Stimulated activated CD4-positive, alpha-beta T cell treated with anti-CD3 and anti-CD28 coated beads, Interleukin-4, amount 100 ng/mL, for 24 hours (primary cell): ENCODE data around the gene PREX1.
"Not testable (repeated sequence)": the region's sequence is repeated elsewhere in the genome, so short reads cannot be mapped to it uniquely, and the experiment has no call there.

Experiments
- DNase-seq: peaks from one replicate; pipeline ENCODE4 v3.0.0-alpha.2; 2020

Gene PREX1

DNA sequence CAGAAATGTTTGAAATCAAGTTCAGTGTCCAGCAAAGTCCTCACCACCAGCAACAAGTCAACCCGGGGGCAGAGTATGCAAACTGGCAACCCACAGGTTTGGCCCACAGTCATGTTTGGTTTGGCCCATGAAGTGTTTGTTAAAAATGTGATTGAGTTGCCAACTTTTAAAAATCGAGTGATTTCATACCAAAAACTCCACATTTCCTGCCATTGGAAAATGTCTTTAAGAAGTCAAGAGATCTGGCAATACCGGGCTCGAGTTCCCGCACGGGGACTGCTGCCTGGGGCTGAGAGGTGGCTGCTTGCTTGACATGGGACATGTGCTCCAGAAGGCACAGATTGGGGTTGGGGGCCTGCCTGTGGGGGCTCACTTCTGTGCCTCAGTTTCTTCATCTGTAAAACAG lies 36.1 kb downstream of the PREX1 start:
- no peak for DNase-seq

DNA sequence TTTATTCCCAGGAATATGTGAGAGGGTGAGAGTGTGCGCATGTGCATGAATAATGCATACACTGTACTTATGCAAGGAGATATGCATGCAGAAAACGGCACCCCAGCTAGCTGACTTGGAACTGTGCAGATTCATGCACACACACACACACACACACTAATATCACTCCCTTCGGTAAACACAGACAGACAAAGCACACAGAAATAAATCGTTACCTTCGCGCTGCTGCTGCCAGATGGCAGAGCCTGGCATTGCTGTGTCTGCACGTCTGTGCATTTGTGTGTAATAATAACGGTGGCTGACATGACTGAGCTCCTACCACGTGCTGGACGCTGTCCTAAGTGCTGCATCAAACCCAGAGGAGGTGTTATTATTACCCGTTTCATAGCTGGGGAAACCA lies 36.8 kb downstream of the PREX1 start:
- DNase-seq = no peak

DNA sequence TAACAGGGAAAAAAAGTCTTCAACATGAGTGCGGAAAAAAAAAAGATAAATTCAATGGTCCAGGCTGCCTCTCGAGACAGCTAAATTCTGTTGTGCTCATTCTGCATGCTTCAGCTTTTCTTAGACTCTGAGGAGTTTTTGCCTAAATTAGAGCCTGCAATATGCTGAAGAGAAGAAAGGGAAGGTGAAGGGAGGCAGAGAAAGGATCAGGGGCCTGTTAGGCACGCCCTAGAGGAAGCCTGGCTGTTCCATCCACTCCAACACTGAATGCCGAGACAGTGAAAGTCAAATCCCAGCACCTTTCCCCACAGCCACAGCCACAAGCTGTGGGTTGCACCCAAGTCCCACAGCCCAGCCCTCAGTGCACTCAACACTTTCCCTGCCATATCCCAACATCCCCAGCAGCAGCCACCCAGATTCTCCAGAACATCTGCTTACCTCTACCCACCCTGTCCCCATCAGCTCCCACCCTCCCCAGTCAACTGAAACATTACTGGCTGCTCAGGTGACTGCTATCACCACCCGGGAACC lies 37.3 kb downstream of the PREX1 start:
- DNase-seq = no peak

DNA sequence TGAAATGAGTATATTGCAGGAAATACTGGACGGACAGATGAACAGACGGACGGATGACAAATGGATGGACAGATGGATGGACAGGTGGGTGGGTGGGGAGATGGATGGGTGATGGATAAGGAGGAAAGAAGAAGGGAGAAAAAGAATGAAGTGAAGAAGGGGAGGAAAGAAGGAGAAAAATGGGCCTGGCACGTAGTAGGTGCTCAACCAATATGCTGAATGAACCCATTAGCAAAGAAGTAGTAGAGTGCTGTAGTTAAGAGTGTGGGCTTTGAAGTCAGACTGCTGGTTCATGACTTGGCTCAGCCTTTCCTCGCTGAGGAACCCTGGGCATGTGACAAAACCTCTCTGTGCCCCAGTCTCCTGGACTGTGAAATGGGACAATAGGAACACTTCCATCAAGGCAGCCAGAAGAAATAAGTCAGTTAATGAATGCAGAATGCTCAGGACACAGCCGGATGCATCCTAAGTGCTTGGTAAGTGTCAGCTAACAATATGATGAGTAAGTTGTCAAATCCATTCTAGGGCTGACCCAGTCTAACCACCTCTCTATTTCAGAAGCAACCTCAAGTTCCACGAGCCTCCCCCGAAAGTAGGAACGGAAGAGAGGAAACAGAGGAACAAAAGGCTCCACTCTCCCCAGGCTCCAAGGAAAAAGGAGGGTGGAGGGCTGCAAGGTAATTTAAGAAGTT lies 37.9 kb downstream of the PREX1 start:
- no peak for DNase-seq

DNA sequence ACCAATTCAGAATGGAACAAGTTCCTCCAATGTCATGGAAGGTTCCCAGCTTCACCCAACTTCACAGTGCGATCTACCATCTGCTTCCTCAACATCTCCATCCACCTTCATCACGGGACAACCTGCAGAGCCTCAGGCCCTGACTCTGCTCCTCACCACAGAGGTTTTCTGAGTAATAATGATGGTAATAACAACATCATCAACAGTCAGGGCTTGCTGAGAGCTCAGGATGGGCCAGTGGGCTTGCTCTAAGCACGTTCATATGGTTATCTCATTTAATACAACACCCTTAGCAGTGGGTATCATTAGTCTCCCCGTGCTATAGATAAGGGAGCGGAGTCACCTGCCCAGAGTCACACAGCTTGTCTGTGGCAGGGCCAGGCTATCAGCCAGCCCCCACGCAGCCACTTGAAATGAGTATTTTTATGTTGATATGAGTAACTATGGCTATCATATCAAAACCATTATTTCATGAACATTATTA lies 38.6 kb downstream of the PREX1 start:
- DNase-seq = peak; percentile 45

DNA sequence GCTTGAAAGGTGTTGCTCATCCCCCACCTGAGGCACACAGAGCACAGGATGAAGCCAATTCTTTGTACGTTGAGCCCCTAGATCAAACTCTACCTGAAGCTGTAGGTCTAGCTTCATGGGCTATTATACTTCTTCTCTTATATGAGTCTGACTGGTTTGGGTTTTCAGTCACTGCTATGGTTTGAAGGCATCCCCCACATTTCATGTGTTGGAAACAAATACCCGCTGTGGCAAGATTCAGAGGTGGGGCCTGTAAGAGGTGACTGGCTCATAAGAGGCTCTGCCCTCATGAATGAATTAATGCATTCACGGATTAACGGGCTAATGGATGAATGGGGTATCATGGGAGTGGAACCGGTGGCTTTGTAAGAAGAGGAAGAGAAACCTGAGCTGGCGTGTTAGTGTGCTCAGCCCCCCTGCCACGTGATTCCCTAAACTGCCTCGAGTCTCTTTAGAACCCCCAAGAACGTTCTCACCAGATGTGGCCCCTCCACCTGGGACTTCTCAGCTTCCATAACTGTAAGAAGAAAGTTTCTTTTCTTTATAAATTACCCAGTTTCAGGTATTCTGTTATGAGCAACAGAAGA lies 39.2 kb downstream of the PREX1 start:
- DNase-seq = no peak

DNA sequence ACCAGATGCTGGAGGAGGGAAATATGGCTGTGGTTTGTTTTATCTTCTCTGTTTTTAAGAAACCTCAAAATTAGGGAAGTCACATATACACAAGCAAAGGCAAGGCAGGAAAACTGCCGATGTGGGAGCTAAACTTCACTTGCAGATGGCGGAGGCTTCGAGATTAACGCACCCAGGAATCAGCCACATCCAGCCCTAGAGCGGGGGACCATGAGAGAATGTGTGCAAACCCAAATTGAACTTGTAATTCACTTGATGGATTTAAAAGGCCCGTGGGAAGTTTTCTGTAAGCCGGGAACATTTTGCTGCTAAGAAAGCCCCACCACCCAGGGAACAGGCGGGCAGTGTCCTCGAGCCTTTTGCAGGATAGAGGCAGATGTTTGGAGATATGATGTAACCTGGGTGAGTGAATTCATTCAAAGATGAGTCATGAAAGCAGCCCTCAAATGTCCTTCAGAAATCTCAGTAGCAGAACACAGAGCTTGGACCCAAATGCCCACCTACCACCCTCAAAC lies 39.9 kb downstream of the PREX1 start:
- no peak for DNase-seq

DNA sequence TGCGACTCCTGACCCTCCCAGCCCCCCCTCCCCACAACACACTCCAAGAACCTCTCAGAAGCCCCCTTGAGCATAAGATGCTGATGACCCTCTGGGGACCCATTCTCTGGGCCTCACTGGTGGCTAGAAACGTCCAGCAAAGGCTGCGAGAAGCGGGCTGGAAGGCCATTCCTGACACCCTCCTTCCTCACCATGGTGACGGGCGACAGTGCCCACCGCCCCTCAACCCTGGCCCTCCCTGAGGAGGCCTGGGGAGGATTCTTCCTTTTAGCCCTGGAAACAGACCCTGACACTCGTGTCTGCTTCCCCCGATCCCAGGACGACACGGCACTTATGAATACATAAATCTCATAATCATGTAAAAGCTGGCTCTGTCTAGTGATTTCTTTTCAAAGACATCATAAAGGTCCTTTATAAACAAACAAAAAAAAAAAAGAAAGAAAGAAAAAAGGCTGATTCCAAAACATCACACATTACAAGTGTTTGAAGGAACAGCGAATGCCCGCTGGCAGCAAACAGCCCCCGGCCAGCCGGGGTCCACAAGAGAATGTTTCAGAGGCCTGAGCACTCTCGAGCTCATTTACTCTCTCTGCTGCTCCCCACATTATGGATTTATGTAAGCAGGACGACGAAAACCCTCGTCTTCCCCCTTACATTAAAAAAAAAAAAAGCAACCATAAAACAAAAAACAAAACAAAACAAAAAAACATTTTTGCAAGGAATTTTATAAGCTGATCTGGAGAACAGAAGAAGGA lies 40.7 kb downstream of the PREX1 start:
- no peak for DNase-seq

DNA sequence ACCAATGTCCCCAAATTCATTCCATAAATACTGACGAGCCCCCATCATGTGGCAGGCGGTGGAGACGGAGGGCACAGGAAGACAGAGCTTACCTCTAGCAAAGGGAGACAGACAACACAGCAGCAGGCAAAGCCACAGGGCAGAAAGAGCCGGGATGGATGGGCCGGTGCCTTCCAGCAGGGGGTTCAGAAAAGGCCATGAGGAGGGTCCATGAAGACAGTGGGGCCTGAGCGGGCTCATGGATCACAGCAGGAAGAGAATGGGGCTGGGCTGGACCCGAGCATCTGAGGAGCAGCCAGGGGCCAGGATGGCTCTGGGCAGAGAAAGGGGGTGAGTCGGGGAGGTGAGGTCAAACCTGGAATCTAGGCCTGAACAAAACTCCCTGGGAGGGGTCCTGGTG lies 42.0 kb downstream of the PREX1 start:
- no peak for DNase-seq

DNA sequence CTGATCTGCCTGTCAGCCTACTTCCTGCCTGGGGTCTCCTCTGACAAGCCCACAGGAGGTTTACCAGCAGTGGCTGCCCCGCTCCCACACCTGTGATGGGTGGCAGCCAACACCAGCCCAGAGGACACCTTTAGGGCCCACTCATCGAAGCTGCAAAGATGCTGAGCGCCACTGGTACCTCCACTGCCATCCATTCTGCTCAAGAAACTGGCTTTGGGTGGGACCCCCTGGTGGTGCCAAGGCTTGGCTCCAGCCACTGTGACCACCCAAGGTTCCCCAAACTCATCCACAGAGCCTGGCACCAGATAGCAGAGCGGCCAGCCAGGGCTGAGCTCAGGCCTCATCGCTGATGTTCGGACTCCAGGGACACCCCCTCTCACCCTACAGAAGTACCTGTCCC lies 42.5 kb downstream of the PREX1 start:
- DNase-seq = no peak

DNA sequence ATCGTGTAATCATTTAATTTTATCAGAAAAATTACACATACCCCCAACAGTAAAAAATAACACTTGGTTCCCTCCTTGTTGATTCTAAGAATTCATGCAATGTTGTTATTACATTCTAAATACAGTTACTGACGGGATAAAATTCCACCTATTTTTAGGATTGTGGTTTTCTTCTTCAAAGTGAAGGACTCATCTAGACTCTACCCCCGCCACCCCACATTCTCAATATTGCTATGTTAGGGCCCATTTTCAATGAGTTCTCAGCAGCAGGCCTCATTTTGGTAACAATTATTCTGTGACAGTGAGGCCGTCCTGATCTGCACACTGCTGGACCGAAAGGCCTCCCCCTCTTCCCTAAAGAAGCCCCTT lies 43.5 kb downstream of the PREX1 start:
- DNase-seq = peak; percentile 47

DNA sequence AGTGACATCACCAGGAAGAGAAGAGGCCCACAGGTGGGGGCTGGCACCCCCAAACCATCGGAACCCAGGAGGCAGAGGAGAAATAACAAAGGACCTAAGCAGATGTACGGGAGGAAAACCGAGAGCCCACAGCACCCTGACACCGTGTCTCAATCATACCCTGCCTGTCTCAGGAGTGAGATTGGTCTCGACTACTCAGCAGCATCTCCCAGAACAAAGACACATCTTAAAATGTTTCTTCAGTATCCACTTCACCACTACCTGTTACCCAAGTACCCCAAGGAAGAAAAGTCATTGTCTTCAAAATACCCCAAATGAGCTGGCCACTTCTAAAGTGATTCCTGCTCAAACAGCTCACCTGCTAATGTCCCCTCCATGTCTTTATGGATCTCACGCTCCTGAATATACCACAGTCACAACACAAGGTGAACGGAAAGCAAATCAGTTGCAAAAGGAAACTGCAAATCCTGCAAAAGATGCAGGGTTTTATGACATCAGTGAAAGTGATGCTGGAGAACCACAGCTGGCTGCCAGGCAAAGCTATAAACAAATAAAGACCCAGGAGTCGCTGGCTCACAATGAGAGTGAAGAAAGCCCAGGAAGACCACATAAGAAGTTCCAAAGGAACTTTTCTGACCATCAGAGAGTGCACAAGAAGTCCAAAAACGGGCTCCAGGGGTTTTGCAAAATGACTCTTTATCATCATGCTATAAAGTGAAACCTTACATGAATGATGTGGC lies 44.1 kb downstream of the PREX1 start:
- peak; percentile 52 for DNase-seq

DNA sequence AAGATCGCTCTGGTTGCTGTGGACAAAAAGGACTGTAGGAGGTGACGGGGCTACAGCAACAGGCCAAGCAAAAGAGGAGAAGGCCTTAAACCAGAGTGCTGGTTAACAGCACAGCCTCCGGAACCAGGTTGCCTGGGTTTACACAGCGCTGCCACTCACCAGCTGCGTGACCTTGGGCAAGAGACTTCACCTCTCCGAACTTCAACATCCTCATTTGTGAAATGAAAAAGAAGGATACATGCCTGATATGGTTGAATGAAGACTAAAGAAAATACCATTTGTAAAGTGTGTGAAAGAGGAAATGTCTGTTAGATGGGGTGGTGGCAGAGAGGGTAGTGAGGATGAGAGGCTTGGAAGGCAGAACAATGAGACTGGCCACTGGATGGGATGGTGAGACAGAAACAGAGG lies 44.9 kb downstream of the PREX1 start:
- DNase-seq = no peak

DNA sequence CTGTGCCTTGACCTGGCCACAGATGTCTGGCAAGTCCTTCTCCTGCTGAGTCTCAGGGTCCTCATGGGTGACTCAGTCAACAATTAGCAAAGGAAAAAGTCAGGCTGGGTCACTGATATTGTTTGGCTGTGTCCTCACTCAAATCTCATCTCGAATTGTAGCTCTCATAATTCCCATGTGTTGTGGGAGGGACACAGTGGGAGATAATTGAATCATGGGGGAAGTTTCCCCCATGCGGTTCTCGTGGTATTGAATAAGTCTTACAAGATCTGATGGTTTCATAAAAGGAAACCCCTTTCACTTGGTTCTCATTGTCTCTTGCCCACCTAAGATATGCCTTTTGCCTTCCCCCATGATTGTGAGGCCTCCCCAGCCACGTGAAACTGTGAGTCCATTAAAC lies 45.7 kb downstream of the PREX1 start:
- DNase-seq = no peak

DNA sequence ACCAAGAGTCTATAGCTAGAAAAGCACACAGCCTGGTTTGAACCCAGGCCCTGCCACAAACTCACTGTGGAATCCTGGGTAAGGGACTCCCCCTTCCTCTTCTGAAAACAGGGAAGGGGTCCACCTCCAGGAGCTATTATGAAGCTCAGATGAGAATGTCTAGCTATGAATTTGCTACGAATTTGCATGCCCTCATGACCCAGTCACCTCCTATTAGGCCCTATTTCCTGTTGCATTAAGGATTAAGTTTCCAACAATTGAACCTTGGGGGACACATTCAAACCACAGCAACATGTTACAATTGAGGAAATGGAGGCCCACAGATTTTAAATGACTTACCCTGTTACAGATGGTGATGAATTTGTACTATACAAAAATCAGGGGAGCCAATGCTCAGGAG lies 46.2 kb downstream of the PREX1 start:
- DNase-seq = no peak

DNA sequence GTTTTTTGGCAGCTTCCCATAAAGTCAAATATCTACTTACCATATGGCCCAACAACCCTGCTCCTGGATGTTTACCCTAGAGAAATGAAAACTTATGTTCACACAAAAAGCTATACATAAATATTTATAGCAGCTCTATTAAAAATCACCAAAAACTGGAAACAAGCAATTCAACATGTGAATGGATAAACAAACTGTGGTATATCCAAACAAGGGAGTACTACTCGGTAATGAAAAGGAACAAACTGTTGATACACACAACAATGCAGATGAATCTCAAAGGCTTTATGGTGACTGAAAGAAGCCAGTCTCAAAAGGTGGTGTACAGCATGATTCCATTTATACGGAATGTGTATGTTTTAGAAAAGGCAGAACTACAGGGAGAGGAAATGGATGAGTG lies 48.4 kb downstream of the PREX1 start:
- no peak for DNase-seq

DNA sequence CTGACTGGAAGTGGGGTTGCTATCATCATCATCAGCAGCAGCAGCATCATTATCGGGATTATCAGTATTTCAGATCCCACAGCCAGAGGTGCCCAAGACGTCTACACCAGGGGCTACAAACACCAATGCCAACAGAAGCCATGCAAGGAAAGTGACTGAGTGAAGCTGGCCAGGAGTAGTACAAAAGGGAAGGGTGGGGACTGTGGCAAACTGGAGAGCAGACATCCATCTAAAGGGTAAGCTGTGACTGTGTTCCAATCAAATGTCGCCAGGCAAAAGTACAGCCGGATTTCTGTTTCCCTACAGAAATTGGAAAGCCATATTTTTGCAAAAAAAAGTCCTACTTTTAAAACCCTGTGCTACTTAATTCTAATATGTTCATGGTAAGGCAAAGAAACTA lies 50.0 kb downstream of the PREX1 start:
- DNase-seq = no peak

DNA sequence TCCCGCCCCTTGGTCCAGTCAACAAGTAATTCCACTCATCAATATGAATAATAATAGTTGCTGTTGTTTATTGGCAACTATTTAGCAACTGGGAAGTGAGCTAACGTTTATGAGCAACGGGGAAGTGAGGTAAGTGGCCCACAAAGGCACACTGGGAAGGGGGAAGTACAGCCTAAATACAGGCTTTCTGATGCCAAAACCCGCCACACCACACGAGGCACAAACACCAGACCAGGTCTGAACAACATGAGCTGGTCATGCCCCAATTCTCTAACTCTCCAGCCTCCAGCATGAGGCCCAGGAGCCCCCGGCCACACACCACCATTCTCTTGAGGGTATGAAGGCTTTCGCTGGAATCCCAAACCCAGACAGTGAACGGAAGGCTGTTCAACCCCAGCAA lies 50.8 kb downstream of the PREX1 start:
- no peak for DNase-seq

DNA sequence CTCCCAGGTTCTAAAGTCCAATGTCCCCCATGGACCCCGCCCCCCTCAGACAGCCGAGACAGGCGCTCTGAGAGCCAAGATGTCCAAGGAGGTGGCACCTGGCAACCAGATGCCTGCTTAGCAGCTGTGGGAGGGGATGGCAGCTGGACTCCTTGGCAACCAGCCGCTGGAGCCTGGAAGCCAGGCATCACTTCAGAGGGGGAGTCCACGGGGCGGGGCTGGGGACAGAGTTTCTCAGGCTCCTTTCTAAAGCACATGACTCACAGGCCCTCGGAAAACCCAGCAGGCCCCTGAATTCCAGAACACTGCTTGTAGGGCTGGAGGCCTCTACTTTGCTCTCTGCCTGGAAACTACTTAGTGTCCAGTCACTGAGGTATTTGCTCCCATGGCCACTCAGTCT lies 51.5 kb downstream of the PREX1 start:
- DNase-seq = no peak

DNA sequence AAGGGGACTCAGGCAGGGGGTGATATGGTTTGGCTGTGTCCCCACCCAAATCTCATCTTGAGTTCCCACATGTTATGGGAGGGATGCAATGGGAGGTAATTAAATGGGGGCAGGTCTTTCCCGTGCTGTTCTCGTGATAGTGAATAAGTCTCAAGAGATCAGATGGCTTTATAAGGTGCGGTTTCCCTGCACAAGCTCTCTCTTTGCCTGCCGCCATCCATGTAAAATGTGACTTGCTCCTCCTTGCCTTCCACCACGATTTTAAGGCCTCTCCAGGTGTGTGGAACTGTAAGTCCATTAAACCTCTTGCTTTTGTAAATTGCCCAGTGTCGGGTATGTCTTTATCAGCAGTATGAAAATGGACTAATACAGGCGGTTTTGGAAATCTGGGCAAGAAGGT lies 52.3 kb downstream of the PREX1 start:
- not testable (repeated sequence) for DNase-seq

DNA sequence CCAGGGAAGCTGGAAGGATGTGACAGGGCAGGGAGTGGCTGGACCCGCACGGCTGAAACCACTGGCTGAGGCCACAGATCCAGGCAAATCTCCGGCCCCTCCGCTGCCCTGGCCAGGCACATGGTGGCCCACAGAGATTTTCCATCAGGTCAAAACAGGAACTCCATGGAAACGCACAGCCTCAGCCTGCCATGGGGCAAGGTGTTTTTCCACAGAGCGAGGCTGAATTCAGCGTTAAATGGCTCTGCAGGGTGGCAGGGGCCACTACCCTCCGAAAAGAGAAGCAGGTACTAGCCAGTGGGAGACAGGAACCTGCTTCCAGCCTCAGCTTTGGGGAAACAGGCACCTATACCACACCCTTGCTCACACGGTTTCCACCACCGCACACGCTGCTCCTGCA lies 53.1 kb downstream of the PREX1 start:
- DNase-seq = no peak

DNA sequence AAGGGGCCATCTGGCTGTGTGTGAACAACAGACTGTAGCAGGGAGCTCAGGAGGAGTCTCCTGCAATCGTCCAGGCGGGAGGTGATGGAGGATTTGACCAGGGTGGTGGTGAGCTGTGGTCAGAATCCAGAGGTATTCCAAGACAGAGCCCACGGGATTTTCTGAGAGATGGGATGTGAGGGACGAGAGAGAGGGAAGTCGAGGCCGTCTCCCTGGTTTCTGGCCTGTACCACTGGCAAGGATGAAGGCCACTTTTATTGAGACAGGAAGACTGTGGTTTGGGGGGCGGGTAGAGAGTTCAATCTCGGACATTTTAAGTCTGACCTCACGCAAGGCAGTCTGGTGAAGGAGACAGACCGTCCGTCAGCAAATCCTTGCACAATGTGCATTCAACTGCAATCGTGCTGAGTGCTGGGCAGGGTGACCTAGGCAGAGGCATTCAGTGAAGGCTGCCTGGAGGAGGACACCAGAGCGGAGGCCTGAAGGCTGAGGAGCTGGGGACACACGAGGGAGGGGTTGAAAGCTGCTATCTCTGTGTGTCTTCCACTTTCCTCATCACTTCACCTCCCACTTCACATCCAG lies 53.9 kb downstream of the PREX1 start:
- DNase-seq = no peak
